Right atrium auricular region (tissue), 2 donors: Measurements from ENCODE around the gene TRABD2A. TPM values are rescaled to one million over a fixed set of nuclear protein-coding genes. Genes with fewer than 3 reads are reported as not detected.
A peak's percentile ranks its signal among the peaks of the same experiment; 100 is the strongest.

Experiments
- DNase-seq: peaks from one replicate; pipeline ENCODE4 v3.0.0-alpha.2; 2019; ENCODE audit warnings: low spot score
- H3K27ac ChIP-seq, 2 donors: fragments of 200-600 bp; sonication (generic); 1 replicate in 1 of 2; 2 replicates in 1 of 2; pipeline ENCODE4 v1.5.1; 2016 to 2019
- H3K27me3 ChIP-seq, 2 donors: fragments of 200-600 bp; sonication (generic); one replicate each; pipeline versions ENCODE4 v1.5.1 to v1.6.0; 2017 to 2019
- H3K36me3 ChIP-seq: fragments of 200-600 bp; sonication (generic); one replicate; pipeline ENCODE4 v1.5.1; 2016
- H3K4me1 ChIP-seq, 2 donors: fragments of 200-600 bp; sonication (generic); one replicate each; pipeline versions ENCODE4 v1.5.1 to v1.6.0; 2017 to 2019
- H3K4me3 ChIP-seq, 2 donors: fragments of 200-600 bp; sonication (generic); 1 replicate in 1 of 2; 2 replicates in 1 of 2; pipeline ENCODE4 v1.5.1; 2017 to 2019; ENCODE audit warnings: mild to moderate bottlenecking in 1 of 2, moderate library complexity in 1 of 2
- H3K9me3 ChIP-seq, 2 donors: fragments of 200-600 bp; sonication (generic); one replicate each; pipeline ENCODE4 v1.5.1; 2019
- CTCF ChIP-seq, 2 donors: fragments of 200-600 bp; sonication (generic); IDR thresholded peaks; one replicate each; pipeline ENCODE4 v1.5.1; 2019; ENCODE audit warnings: antibody characterized with exemption in 2 of 2
- total RNA-seq, 2 donors: library from RNA; depleted of rRNA; stranded (reverse); fragments of >200 nt; gene quantifications; one replicate each; pipeline ENCODE4 v1.1.0, GENCODE V29; 2016

Gene TRABD2A
- total RNA-seq, 2 donors from 2014 or later = 1.2 to 1.7 TPM

GRCh38 chr2:84881581-84882413 is 913 bp upstream of the TRABD2A start:
- Histone ChIP-seq H3K9me3 (no peaks in the 10 kb centered on the region), H3K27ac (no peak overlapping the region), H3K4me3 (peak overlapping the region; percentile 35 to 53), H3K36me3 (no peaks in the 10 kb centered on the region), H3K4me1 (peaks cover 0 to 30% of the 10 kb centered on the region in 2 donors), H3K27me3 (peaks cover 8 to 12% of the 10 kb centered on the region in 2 donors)
- peak; percentile 74 to 81 for TF ChIP-seq CTCF (IDR thresholded peaks at IDR 0.05)
- peak; percentile 85 for DNase-seq

- no peak for DNase-seq
- peaks cover 8 to 12% of the 10 kb centered on the region in 2 donors for H3K27me3 ChIP-seq
- peaks cover 0 to 30% of the 10 kb centered on the region in 2 donors for H3K4me1 ChIP-seq
- H3K36me3 ChIP-seq = no peaks in the 10 kb centered on the region
- H3K27ac ChIP-seq = no peak overlapping the region
- TF ChIP-seq CTCF (IDR thresholded peaks at IDR 0.05) = no peak
- no peaks in the 10 kb centered on the region for H3K9me3 ChIP-seq
- peak overlapping the region; percentile 35 to 53 for H3K4me3 ChIP-seq
Measured at GRCh38 chr2:84880395-84880644, 564 bp downstream of the TRABD2A start.

GRCh38 chr2:84879584-84880394 is 1.1 kb downstream of the TRABD2A start:
- H3K9me3 ChIP-seq = no peaks in the 10 kb centered on the region
- no peak for TF ChIP-seq CTCF (IDR thresholded peaks at IDR 0.05)
- H3K27ac ChIP-seq = no peak overlapping the region
- H3K27me3 ChIP-seq = peaks cover 8 to 12% of the 10 kb centered on the region in 2 donors
- no peaks in the 10 kb centered on the region for H3K36me3 ChIP-seq
- peaks cover 0 to 30% of the 10 kb centered on the region in 2 donors for H3K4me1 ChIP-seq
- H3K4me3 ChIP-seq = peak overlapping the region; percentile 35 to 53
- DNase-seq = peak; percentile 55

- Histone ChIP-seq H3K27me3 (peaks cover 8 to 12% of the 10 kb centered on the region in 2 donors), H3K36me3 (no peaks in the 10 kb centered on the region), H3K4me1 (peaks cover 0 to 30% of the 10 kb centered on the region in 2 donors), H3K4me3 (no peak overlapping the region), H3K9me3 (no peaks in the 10 kb centered on the region), H3K27ac (no peak overlapping the region)
- DNase-seq = peak; percentile 46
- no peak for TF ChIP-seq CTCF (IDR thresholded peaks at IDR 0.05)
Measured at GRCh38 chr2:84878896-84879583, 1.8 kb downstream of the TRABD2A start.

- TF ChIP-seq CTCF (IDR thresholded peaks at IDR 0.05) = no peak
- H3K9me3 ChIP-seq = no peaks in the 10 kb centered on the region
- peak; percentile 46 for DNase-seq
- H3K27me3 ChIP-seq = peaks cover 8 to 12% of the 10 kb centered on the region in 2 donors
- no peaks in the 10 kb centered on the region for H3K36me3 ChIP-seq
- no peak overlapping the region for H3K27ac ChIP-seq
- H3K4me1 ChIP-seq = peaks cover 0 to 30% of the 10 kb centered on the region in 2 donors
- no peak overlapping the region for H3K4me3 ChIP-seq
Measured at GRCh38 chr2:84878459-84878858, 2.4 kb downstream of the TRABD2A start.
